Skeletal muscle tissue (tissue), 4 donors: ENCODE results near the gene LHPP. TPM values are rescaled to one million over a fixed set of nuclear protein-coding genes. Genes with fewer than 3 reads are reported as not detected.

Experiments used
- H3K27ac ChIP-seq: one replicate; pipeline ENCODE4 v1.7.0; 2013; ENCODE audit warnings: mild to moderate bottlenecking, low read depth, low read length, inconsistent platforms
- H3K27me3 ChIP-seq, 3 donors: one replicate each; pipeline ENCODE4 v1.7.0; 2013; ENCODE audit warnings: low read length in 3 of 3; ENCODE audit not compliant: control insufficient read depth in 3 of 3, insufficient read depth in 3 of 3
- H3K36me3 ChIP-seq, 3 donors: one replicate each; pipeline ENCODE4 v1.7.0; 2013; ENCODE audit warnings: low read length in 3 of 3; ENCODE audit not compliant: control insufficient read depth in 3 of 3, insufficient read depth in 3 of 3
- H3K4me1 ChIP-seq, 3 donors: one replicate each; pipeline ENCODE4 v1.7.0; 2013; ENCODE audit warnings: low read length in 3 of 3, mild to moderate bottlenecking in 3 of 3; ENCODE audit not compliant: control insufficient read depth in 3 of 3, insufficient read depth in 3 of 3
- H3K4me3 ChIP-seq, 3 donors: one replicate each; pipeline ENCODE4 v1.7.0; 2013; ENCODE audit warnings: low read length in 3 of 3
- H3K9ac ChIP-seq, 3 donors: one replicate each; pipeline ENCODE4 v1.7.0; 2013; ENCODE audit warnings: low read length in 3 of 3, mild to moderate bottlenecking in 3 of 3, moderate library complexity in 2 of 3, low read depth in 1 of 3
- H3K9me3 ChIP-seq, 3 donors: one replicate each; pipeline ENCODE4 v1.7.0; 2013; ENCODE audit warnings: low read length in 3 of 3; ENCODE audit not compliant: control insufficient read depth in 3 of 3
- total RNA-seq: library from RNA; depleted of rRNA; stranded (reverse); fragments of >200 nt; gene quantifications from one replicate; pipeline ENCODE4 v1.2.3, GENCODE V29; 2014
- donor health status: Osteomylitis.

The LHPP gene
- total RNA-seq, 1 donor from 2014 or later: 4.2 TPM

DNA sequence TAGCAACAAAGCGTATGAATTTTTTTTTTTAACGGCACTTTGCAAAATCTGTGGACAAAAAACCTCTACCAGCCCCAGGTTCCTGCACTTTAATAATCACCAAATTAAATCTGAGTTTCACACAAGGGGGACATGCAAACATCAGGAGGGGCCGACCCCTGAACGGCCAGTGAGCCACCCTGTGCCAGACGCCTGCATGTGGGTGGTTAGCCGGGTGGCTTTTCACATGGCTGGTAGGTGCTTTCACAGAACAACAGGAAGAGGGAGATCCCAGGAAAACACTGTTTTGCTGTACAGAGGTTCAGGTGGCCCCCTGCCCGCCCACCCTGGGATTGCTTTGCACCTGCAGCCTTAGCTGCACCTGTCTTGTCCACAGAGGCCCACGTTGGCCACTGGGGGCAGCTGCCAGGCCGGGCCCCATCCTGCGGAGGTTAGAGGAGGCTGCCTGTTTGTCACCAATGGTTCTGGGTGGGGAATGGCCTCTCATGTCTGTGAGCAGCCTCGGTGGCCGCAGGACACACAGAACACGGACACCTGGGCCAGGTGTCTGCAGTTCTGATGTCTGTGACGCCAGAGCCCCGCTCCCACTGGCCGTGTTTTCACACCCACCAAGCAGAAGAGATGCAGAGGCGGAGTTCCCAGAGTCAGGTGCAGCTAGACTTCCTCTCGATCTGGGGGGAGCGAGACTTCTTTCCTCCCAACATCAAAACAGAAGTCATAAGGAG, 174.8 kb downstream of the LHPP start:
- H3K9ac ChIP-seq: no peak overlapping the region
- peaks cover 35 to 54% (median 36%) of the 10 kb centered on the region in 3 donors for H3K4me1 ChIP-seq
- H3K9me3 ChIP-seq: no peaks in the 10 kb centered on the region
- H3K36me3 ChIP-seq: peaks cover 0 to 2% (median 0%) of the 10 kb centered on the region in 3 donors
- no peak overlapping the region for H3K27ac ChIP-seq
- no peaks in the 10 kb centered on the region for H3K27me3 ChIP-seq
- H3K4me3 ChIP-seq: no peak overlapping the region

DNA sequence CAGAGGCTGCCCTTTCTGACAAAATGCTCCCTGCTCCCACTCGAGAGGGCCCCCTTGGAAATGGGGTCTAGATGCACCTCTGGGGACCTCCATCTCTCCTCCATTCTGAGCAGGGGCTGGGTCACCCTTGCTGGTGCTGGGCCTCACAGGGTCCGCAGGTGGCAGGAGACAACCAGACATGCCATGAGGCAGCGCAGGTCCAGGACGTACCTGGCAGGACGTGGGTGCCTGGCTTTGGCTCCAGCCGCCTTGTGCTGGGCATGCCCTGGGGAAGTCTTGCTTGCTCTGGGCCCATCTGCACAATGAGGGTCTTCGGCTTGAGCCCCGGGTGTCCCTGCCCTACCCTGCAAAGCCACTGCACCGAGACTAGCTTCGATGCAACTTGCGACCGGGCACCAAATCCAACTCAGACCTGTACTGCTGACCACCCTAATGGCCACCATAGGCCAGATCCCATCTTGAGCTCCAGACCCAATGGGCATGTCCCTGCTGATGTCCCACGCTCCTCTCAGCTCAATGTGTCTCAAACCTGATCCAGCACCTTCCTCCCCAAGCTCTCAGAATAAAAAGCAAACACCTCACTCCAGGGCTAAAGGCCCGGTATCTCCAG, 175.6 kb downstream of the LHPP start:
- Histone ChIP-seq H3K4me3 (no peak overlapping the region), H3K9ac (no peak overlapping the region), H3K4me1 (peaks cover 35 to 54% (median 36%) of the 10 kb centered on the region in 3 donors), H3K9me3 (no peaks in the 10 kb centered on the region), H3K36me3 (peaks cover 0 to 3% (median 0%) of the 10 kb centered on the region in 3 donors), H3K27me3 (no peaks in the 10 kb centered on the region), H3K27ac (no peak overlapping the region)

DNA sequence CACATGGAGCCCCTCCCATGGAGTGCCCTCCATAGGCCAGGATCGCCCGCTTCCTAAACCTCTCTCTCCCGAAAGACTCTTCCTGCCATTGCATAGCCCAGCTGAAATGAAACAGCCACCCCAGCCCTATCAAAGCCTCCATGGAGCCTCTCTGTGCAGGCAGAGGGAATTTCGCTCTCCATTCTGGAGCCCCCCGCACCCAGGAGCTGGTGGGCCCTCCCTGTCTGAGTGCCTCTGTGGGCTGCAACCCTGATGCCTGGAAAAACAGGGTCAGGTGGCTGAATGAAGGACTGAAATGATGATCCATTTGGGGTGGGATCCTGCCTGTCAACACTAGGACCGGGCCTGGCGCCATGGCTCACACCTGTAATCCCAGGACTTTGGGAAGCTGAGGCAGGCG, 176.1 kb downstream of the LHPP start:
- peaks cover 0 to 3% (median 0%) of the 10 kb centered on the region in 3 donors for H3K36me3 ChIP-seq
- peaks cover 32 to 54% (median 36%) of the 10 kb centered on the region in 3 donors for H3K4me1 ChIP-seq
- no peak overlapping the region for H3K27ac ChIP-seq

DNA sequence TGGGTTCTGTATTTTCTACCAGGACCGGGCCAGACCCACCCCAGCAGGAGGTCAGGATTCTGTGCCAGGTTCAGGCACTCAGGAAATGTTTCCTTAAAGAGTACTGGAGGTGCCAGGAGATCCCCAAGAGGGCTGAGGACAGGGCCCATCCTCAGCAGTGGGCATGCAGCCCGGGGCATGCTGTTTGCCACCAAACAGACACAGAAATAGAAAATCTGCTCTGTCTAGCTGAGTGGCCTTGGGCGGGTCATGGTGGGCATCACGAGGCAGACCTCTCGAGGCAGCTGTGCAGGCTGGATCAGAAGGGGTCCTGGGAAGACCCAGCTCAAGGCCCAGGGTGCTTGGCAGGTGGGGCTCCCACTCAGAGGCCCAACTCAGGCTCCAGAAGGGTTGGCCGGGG, 177.6 kb downstream of the LHPP start:
- Histone ChIP-seq H3K36me3 (peaks cover 0 to 3% (median 0%) of the 10 kb centered on the region in 3 donors), H3K9me3 (no peaks in the 10 kb centered on the region), H3K27ac (no peak overlapping the region), H3K9ac (no peak overlapping the region), H3K4me1 (peaks cover 36 to 61% (median 40%) of the 10 kb centered on the region in 3 donors), H3K4me3 (no peak overlapping the region), H3K27me3 (no peaks in the 10 kb centered on the region)

More for the DNA sequence above, 176.1 kb downstream of the LHPP start:
- Histone ChIP-seq H3K4me3 (no peak overlapping the region), H3K27me3 (no peaks in the 10 kb centered on the region), H3K9ac (no peak overlapping the region), H3K9me3 (no peaks in the 10 kb centered on the region)

DNA sequence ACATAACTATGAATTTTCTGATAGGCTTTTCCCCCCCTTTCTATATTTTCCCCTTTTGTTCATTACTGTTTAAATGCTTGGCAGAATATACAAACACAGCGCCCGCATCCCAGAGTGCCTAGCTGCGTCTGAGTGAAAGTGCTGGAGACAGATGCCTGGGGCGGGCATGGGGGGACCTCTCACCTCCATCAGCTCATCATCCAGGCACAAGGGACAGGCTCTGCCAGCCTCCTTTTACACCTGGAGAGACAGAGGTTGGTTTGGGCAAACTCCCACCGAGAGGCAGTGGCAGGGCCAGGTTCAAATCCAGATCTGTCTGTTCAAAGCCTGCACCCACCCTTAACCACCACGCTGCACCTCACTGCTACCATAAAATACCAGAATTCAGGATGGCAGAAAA, 178.0 kb downstream of the LHPP start:
- Histone ChIP-seq H3K4me1 (peaks cover 41 to 65% (median 44%) of the 10 kb centered on the region in 3 donors), H3K9ac (peak overlapping the region in 1 of 3 donors; percentile 3), H3K27me3 (no peaks in the 10 kb centered on the region), H3K27ac (no peak overlapping the region), H3K9me3 (no peaks in the 10 kb centered on the region), H3K36me3 (peaks cover 0 to 3% (median 0%) of the 10 kb centered on the region in 3 donors), H3K4me3 (no peak overlapping the region)

DNA sequence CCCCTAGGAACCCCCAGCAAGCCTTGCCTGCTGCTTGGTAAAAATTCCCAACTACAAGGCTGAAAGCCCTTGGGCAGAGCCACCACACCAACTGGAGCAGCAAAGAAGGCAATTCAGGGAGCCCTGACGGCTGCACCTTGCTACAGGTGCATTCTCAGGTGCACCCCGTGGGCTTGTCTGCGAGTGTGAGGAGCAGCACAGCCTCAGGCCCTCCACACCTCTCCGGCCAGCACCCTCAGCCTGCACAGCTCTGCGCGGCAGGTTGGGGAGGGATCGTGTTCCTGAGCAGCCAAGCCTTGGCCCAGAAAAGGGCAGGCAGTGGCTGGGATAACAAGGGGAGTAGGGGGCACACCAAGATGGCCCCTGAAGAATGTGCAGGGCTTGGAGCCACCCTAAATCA, 178.4 kb downstream of the LHPP start:
- no peak overlapping the region for H3K27ac ChIP-seq
- H3K9ac ChIP-seq: peak overlapping the region in 1 of 3 donors; percentile 40
- H3K27me3 ChIP-seq: no peaks in the 10 kb centered on the region

DNA sequence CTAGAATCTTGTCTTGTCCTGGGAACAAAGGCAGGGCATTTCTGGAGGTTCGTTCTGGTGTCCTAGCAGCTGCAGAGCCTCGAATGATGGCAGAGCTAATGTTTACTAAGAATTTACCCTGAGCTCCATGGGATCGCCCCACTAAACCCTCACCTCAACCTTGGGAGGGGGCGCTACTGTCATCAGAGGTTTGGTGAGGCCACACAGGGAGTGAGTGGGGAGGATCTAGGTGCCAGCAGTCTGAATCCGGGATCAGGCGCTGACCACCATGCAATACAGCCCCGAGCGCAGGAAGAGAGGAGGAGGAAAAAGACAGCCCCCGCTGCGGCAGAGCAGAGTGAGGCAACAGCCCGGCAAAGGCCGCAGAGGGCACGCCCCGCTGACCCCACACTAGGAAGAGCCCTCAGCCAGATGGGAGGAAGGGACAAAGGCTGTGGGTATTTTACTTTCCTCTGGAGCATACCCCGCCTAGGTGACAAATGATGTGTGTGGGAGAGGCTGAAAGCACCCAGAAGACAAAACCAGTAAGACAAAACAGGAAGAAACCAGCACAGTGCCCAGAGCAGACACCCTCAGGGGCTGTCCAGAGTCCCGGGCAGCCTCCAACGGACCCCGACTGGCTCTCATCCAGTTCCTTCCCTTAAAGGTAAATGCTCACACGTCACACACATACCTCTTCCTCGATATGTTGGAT, 179.1 kb downstream of the LHPP start:
- peak overlapping the region; percentile 27 to 40 (median 40) for H3K9ac ChIP-seq
- peak overlapping the region; percentile 54 for H3K27ac ChIP-seq
- H3K9me3 ChIP-seq: no peaks in the 10 kb centered on the region
- peaks cover 0 to 2% (median 0%) of the 10 kb centered on the region in 3 donors for H3K36me3 ChIP-seq
- peak overlapping the region in 1 of 3 donors; percentile 9 for H3K4me3 ChIP-seq
- peaks cover 46 to 73% (median 52%) of the 10 kb centered on the region in 3 donors for H3K4me1 ChIP-seq
- H3K27me3 ChIP-seq: no peaks in the 10 kb centered on the region

More for the DNA sequence above, 178.4 kb downstream of the LHPP start:
- H3K4me1 ChIP-seq: peaks cover 42 to 69% (median 48%) of the 10 kb centered on the region in 3 donors
- H3K9me3 ChIP-seq: no peaks in the 10 kb centered on the region
- H3K4me3 ChIP-seq: no peak overlapping the region
- peaks cover 0 to 3% (median 0%) of the 10 kb centered on the region in 3 donors for H3K36me3 ChIP-seq

DNA sequence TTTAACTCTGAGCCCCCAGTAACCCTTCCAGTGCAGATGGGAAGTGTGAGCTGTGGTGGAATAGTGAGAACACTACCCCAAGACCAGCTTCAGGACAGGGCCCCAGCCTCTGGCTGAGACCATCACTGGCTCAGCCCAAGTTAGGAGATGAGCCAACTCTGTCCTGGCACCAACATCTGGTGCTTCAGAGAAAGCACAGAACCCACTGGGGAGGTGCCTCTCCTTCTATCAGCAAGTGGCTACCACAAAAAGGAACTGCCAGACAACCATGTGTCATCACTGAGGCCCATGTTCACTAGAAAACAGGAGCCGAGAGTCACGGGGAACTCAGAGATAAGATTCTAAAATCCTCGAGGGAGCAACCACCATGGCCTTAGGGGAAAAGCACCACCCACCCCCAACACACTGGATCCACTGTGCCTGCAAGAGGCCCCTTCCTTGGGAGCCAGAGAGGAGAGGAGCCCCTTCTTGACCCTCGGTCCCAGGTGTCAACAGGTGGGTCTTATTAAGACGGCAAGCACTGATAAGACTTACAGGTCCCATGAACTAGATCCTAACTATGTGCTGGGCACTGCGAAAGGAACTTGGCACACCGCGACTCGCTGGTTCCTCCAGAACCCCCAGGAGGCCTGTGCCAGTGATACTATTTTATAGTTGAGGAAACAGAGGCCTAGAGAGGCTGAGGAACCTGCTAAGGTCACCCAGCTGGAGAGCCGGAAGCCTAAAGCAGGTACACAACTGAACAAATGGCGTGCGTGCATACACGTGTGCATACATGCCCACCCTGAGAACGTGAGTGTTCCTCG, 179.9 kb downstream of the LHPP start:
- Histone ChIP-seq H3K27ac (peak overlapping the region; percentile 29), H3K4me1 (peaks cover 54 to 81% (median 60%) of the 10 kb centered on the region in 3 donors), H3K36me3 (peaks cover 0 to 2% (median 0%) of the 10 kb centered on the region in 3 donors), H3K9me3 (no peaks in the 10 kb centered on the region), H3K4me3 (peak overlapping the region in 1 of 3 donors; percentile 9), H3K27me3 (no peaks in the 10 kb centered on the region), H3K9ac (peak overlapping the region in 2 of 3 donors; percentile 40 to 60)

DNA sequence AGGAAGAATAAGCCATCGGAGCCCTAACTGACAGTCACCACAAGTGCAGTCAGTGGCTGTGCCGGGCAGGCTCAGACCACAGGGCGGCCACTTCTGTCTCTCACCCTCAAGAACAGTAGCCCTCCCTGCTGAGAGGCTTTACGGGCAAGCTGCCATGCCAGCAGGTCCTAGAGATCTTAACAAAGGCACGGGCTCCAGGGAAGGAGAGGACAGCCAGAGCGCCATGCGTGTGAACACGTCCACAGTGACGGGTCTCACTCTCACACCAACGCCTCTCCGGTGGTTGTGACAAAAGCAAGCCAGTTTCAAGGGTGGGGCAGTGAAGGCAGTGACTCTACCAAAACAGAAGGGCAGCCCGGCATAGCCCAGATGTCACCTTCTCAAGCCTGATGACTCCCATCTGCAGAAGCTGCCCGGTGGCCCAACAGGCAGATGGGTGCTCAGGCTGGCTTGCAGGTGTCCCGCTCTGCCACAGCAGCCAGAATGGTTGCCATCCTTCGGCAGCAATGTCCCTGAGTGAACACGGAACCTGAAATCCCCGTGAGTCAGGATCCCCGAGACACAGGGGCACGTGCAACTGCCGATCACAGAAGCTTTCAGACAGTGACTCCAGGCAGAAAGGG, 180.6 kb downstream of the LHPP start:
- no peaks in the 10 kb centered on the region for H3K27me3 ChIP-seq
- H3K36me3 ChIP-seq: peaks cover 0 to 2% (median 0%) of the 10 kb centered on the region in 3 donors
- H3K4me3 ChIP-seq: no peak overlapping the region
- H3K27ac ChIP-seq: no peak overlapping the region
- peak overlapping the region in 1 of 3 donors; percentile 60 for H3K9ac ChIP-seq
- H3K4me1 ChIP-seq: peaks cover 61 to 85% (median 66%) of the 10 kb centered on the region in 3 donors
- H3K9me3 ChIP-seq: no peaks in the 10 kb centered on the region
